Adrenal gland (tissue), 12 donors: ENCODE data around the gene FAM81B. TPM values are rescaled to one million over a fixed set of nuclear protein-coding genes. Genes with fewer than 3 reads are reported as not detected.
"Not testable (repeated sequence)": the region's sequence is repeated elsewhere in the genome, so short reads cannot be mapped to it uniquely, and the experiment has no call there.

Experiments used
- DNase-seq, 7 donors: peaks; one replicate each; pipeline ENCODE4 v3.0.0-alpha.2; 2019 to 2020
- H3K27ac ChIP-seq, 5 donors: fragments of 200-600 bp; sonication (generic) in 4 of 5; 1 replicate in 3 of 5; 2 replicates in 2 of 5; pipeline versions ENCODE4 v1.5.1 to v1.8.0; 2016 to 2020; ENCODE audit warnings: mild to moderate bottlenecking in 1 of 5
- H3K27me3 ChIP-seq: fragments of 200-600 bp; 2 replicates; pipeline ENCODE4 v1.8.0; 2021
- H3K36me3 ChIP-seq, 2 donors: fragments of 200-600 bp; replicated peaks in 1 of 2; 1 replicate in 1 of 2; 2 replicates in 1 of 2; pipeline versions ENCODE4 v1.5.1 to v1.8.0; 2018 to 2022
- H3K4me1 ChIP-seq, 2 donors: fragments of 200-600 bp; replicated peaks in 1 of 2; 1 replicate in 1 of 2; 2 replicates in 1 of 2; pipeline versions ENCODE4 v1.5.1 to v1.8.0; 2018 to 2021
- H3K4me3 ChIP-seq, 4 donors: fragments of 200-600 bp; sonication (generic) in 3 of 4; one replicate each; pipeline ENCODE4 v1.5.1; 2016 to 2018
- H3K9me3 ChIP-seq, 3 donors: fragments of 200-600 bp; sonication (generic) in 1 of 3; replicated peaks in 1 of 3; 1 replicate in 2 of 3; 2 replicates in 1 of 3; pipeline versions ENCODE4 v1.5.1 to v1.8.0; 2016 to 2021
- POLR2A ChIP-seq, 2 donors: fragments of 450-650 bp; IDR thresholded peaks; one replicate each; pipeline ENCODE4 v1.6.1; 2017; ENCODE audit warnings: antibody characterized with exemption in 2 of 2, mild to moderate bottlenecking in 2 of 2, moderate library complexity in 1 of 2
- WGBS, 4 donors: extraction: QIAGEN DNeasy Blood & Tissue Kit in 2 of 4; methylation state at CpG; one replicate each; pipeline versions ENCODE4 v1.1.5 to v1.1.7; 2013 to 2017; 5-methylcytosine and 5-hydroxymethylcytosine counted together
- intact Hi-C, 2 donors: fragments of 100-400 bp; cut with DNase I; formaldehyde crosslinking; loops; one replicate each; pipeline versions ENCODE4 v1.14.1 to v1.15.0; 2022 to 2023
- polyA plus RNA-seq, 3 donors: library from polyadenylated mRNA; stranded (reverse); fragments of 200-250 nt in 2 of 3; fragments of 350-450 nt in 1 of 3; fragmentation: Illumina TruSeq in 1 of 3; extraction: RNeasy Lipid Tissue Mini Kit (QIAGEN cat#74804) in 1 of 3; gene quantifications; one replicate each; pipeline ENCODE4 v1.2.3, GENCODE V29; 2013 to 2014
- total RNA-seq, 9 donors: library from RNA; depleted of rRNA in 4 of 9; stranded (reverse); fragments of >200 nt in 4 of 9; fragments of 120-200 nt in 1 of 9; fragmentation: NEBNext Ultra II Directional in 1 of 9; extraction: Animal tissue kit (Norgen Biotek cat#: 25700) in 1 of 9; gene quantifications; one replicate each; pipeline versions ENCODE4 v1.1.0 to v1.2.4, GENCODE V29; 2013 to 2023
- TF ChIP-seq, protein P1 (sequence below), 6 experiments: fragments of 450-650 bp in 4 of 6; fragments of 200-600 bp in 2 of 6; sonication (generic) in 1 of 6; IDR thresholded peaks; 1 replicate in 5 of 6; 2 replicates in 1 of 6; pipeline versions ENCODE4 v1.5.1 to v1.8.0; 2016 to 2021; ENCODE audit warnings: antibody characterized with exemption in 6 of 6, mild to moderate bottlenecking in 2 of 6, moderate library complexity in 1 of 6
- donor health status: healthy with polysubstance abuse.
- donor health status: Bipolar disorder and iron deficiency.
- donor health status: DM: yes; HTN: yes; CAD: no.
- donor health status: DM: no; HTN: no; CAD: no.
- donor health status: DM: no; HTN: no; CAD: no.
- donor health status: DM: yes; HTN: yes; CAD: no.

Gene FAM81B
- total and polyA plus RNA-seq, 12 donors: 0.16 to 0.71 (median 0.35) TPM; not detected in 7

DNA sequence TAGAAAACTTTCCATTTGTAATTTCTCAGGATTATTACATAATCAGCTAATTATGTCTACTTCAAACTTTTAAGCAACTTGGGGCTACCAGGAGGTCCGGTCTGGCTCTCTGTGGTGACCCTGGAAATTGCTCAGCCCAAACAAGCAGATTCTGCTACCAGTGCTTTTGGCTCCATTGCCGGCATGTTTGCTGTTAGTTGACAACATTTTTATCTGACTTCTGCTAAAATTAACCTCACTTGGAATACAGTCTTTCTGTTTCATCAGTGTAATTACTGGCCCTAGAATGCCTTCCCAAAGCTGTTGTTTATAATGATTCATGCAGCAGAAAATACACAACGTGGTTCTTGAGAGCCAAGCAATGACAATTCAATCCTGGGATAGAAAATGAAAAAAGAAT, 38.5 kb upstream of the FAM81B start:
- H3K36me3 ChIP-seq: no peaks in the 10 kb centered on the region
- intact Hi-C loops: no loop called here
- H3K9me3 ChIP-seq: no peaks in the 10 kb centered on the region
- 64 to 77% (median 68%) methylated on average over 3 of the region's 3 CpGs for WGBS, 4 donors
- no peaks in the 10 kb centered on the region for H3K4me1 ChIP-seq
- TF ChIP-seq POLR2A (IDR thresholded peaks at IDR 0.05): no peak
- TF ChIP-seq, protein P1, sequence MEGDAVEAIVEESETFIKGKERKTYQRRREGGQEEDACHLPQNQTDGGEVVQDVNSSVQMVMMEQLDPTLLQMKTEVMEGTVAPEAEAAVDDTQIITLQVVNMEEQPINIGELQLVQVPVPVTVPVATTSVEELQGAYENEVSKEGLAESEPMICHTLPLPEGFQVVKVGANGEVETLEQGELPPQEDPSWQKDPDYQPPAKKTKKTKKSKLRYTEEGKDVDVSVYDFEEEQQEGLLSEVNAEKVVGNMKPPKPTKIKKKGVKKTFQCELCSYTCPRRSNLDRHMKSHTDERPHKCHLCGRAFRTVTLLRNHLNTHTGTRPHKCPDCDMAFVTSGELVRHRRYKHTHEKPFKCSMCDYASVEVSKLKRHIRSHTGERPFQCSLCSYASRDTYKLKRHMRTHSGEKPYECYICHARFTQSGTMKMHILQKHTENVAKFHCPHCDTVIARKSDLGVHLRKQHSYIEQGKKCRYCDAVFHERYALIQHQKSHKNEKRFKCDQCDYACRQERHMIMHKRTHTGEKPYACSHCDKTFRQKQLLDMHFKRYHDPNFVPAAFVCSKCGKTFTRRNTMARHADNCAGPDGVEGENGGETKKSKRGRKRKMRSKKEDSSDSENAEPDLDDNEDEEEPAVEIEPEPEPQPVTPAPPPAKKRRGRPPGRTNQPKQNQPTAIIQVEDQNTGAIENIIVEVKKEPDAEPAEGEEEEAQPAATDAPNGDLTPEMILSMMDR (IDR thresholded peaks at IDR 0.05): no peak
- DNase-seq: no peak
- H3K27ac ChIP-seq: no peak overlapping the region
- H3K27me3 ChIP-seq: no peaks in the 10 kb centered on the region
- no peak overlapping the region for H3K4me3 ChIP-seq

DNA sequence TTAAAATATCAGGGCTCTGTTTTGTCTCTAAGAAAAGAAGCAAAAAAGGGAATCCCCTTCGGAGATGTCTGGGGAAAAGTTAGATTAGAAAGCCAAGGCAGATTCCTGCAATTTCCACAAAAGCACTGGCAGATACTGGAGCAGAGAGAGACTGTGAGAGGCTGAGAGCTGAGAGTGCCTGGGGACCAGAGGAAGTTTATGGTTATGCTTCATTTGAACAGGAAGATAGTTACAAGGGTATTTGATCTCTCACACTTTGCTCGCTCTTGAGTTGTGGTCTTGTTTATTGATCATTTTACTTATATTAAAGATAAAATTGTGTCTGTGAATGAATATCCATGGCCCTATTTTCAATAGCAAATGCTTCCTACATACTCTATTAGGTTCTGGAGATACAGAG, 32.8 kb upstream of the FAM81B start:
- H3K4me3 ChIP-seq: no peak overlapping the region
- H3K36me3 ChIP-seq: no peaks in the 10 kb centered on the region
- intact Hi-C loops: no loop called here
- no peaks in the 10 kb centered on the region for H3K9me3 ChIP-seq
- no peaks in the 10 kb centered on the region for H3K4me1 ChIP-seq
- H3K27ac ChIP-seq: no peak overlapping the region
- TF ChIP-seq POLR2A (IDR thresholded peaks at IDR 0.05): no peak
- TF ChIP-seq, protein P1 (IDR thresholded peaks at IDR 0.05): no peak
- H3K27me3 ChIP-seq: no peaks in the 10 kb centered on the region
- WGBS, 4 donors: 53 to 65% (median 60%) methylated on average over 2 of the region's 2 CpGs
- DNase-seq: no peak

DNA sequence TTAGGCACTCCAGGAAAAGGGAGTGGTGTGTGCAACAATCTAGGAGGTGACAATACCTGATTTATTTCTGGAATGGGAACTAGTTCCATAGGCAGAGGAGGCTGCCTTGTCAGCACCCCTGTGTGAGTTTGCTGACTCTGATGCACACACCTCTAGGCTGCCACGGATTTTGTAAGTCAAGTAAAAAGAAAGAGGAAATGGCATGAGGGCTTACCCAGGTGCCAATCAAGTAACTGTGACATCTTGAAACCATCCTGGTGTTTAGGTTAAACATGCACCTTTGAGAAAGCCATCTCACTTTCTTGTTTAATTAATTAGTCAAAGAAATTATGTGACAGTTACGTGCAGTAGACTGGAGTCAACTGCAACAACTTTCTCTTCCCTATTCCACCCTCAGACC, 32.3 kb upstream of the FAM81B start:
- Histone ChIP-seq H3K36me3 (no peaks in the 10 kb centered on the region), H3K9me3 (no peaks in the 10 kb centered on the region), H3K27me3 (no peaks in the 10 kb centered on the region), H3K27ac (no peak overlapping the region), H3K4me1 (no peaks in the 10 kb centered on the region), H3K4me3 (no peak overlapping the region)
- intact Hi-C loops: no loop called here
- TF ChIP-seq, protein P1 (IDR thresholded peaks at IDR 0.05): no peak
- no peak for TF ChIP-seq POLR2A (IDR thresholded peaks at IDR 0.05)
- no peak for DNase-seq
- WGBS, 4 donors: 18 to 41% (median 25%) methylated on average over 2 of the region's 2 CpGs

DNA sequence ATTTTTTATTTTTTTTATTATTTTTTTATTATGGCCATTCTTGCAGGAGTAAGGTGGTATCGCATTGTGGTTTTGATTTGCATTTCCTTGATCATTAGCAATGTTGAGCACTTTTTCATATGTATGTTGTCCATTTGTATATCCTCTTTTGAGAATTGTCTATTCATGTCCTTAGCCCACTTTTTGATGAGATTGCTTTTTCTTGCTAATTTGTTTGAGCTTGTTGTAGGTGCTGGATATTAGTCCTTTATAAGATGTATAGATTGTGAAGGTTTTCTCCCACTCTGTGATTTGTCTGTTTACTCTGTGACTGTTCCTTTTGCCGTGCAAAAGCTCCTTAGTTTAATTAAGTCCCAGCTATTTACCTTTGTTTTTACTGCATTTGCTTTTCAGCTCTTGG, 30.5 kb upstream of the FAM81B start:
- H3K27ac ChIP-seq, intact Hi-C loops: not testable (repeated sequence)

DNA sequence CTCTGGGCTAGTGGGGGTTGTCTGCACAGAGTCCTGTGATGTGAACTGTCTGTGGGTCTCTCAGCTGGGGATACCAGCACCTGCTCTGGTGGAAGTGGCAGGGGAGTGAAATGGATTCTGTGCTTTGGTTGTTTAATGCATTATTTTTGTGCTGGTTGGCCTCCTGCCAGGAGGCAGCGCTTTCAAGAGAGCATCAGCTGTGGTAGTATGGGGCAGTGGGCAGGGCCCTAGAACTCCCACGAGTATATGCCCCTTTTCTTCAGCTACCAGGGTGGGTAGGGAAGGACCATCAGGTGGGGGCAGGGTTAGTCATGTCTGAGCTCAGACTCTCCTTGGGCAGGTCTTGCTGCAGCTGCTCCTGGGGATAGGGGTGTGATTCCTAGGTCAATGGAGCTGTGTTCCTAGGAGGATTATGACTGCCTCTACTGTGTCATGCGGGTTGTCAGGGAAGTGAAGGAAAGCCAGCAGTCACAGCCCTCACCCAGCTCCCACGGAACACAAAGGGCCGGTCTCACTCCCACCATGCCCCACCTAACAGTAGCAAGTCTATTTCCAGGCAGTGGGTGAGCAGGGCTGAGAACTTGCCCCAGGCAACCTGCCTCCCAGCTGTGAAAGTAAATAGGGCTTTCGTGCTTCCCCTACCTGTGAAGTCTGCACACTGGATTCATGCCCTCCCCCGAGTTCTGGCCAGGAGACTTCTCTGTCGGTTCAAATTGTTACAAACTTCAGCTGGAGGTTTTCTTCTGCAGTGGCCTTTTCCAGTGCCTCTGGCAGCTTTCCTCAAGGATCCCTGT, 25.7 kb upstream of the FAM81B start:
- Histone ChIP-seq H3K4me1 (no peaks in the 10 kb centered on the region), H3K27ac (no peak overlapping the region), H3K36me3 (no peaks in the 10 kb centered on the region), H3K27me3 (no peaks in the 10 kb centered on the region), H3K9me3 (no peaks in the 10 kb centered on the region), H3K4me3 (no peak overlapping the region)
- no peak for TF ChIP-seq POLR2A (IDR thresholded peaks at IDR 0.05)
- TF ChIP-seq, protein P1 (IDR thresholded peaks at IDR 0.05): no peak
- intact Hi-C loops: no loop called here
- no peak for DNase-seq
- WGBS, 4 donors: 73 to 80% (median 76%) methylated on average over 7 to 8 of the region's 8 CpGs

More for the DNA sequence above, 30.5 kb upstream of the FAM81B start:
- H3K4me3 ChIP-seq, H3K36me3 ChIP-seq, H3K9me3 ChIP-seq, H3K27me3 ChIP-seq, H3K4me1 ChIP-seq, DNase-seq: not testable (repeated sequence)
- 78 to 88% (median 81%) methylated on average over 2 of the region's 2 CpGs for WGBS, 4 donors
